T-helper 22 cell (primary cell): ENCODE results near the gene PHRF1.
A peak's percentile ranks its signal among the peaks of the same experiment; 100 is the strongest.

Source experiments
- DNase-seq: peaks from one replicate; pipeline ENCODE4 v3.0.0-alpha.2; 2020; ENCODE audit warnings: low read depth

PHRF1 gene

GRCh38 chr11:575313-575995 is 816 bp upstream of the PHRF1 start:
- DNase-seq, result no peak

GRCh38 chr11:576811-577610 is 741 bp downstream of the PHRF1 start:
- DNase-seq, result no peak

- no peak for DNase-seq
Measured at GRCh38 chr11:577611-577894, 1.3 kb downstream of the PHRF1 start.

GRCh38 chr11:578276-579035 is 2.2 kb downstream of the PHRF1 start:
- DNase-seq, result no peak

- no peak for DNase-seq
Measured at GRCh38 chr11:579830-580601, 3.7 kb downstream of the PHRF1 start.

GRCh38 chr11:581342-581741 is 5.1 kb downstream of the PHRF1 start:
- DNase-seq, result no peak

GRCh38 chr11:581752-582151 is 5.5 kb downstream of the PHRF1 start:
- no peak for DNase-seq

GRCh38 chr11:584287-584686 is 8.0 kb downstream of the PHRF1 start:
- DNase-seq, result no peak

- DNase-seq, result no peak
Measured at GRCh38 chr11:586376-587316, 10.4 kb downstream of the PHRF1 start.

GRCh38 chr11:587546-587945 is 11.3 kb downstream of the PHRF1 start:
- no peak for DNase-seq

- peak; percentile 66 for DNase-seq
Measured at GRCh38 chr11:587978-588380, 11.7 kb downstream of the PHRF1 start.

- DNase-seq, result no peak
Measured at GRCh38 chr11:589798-590197, 13.5 kb downstream of the PHRF1 start.

GRCh38 chr11:590997-591396 is 14.7 kb downstream of the PHRF1 start:
- DNase-seq, result no peak

GRCh38 chr11:592501-592900 is 16.2 kb downstream of the PHRF1 start:
- DNase-seq, result no peak

GRCh38 chr11:592918-593317 is 16.6 kb downstream of the PHRF1 start:
- DNase-seq, result no peak

- no peak for DNase-seq
Measured at GRCh38 chr11:593347-593746, 17.1 kb downstream of the PHRF1 start.

GRCh38 chr11:595400-595799 is 19.1 kb downstream of the PHRF1 start:
- DNase-seq, result no peak

- no peak for DNase-seq
Measured at GRCh38 chr11:596374-596773, 20.1 kb downstream of the PHRF1 start.

- no peak for DNase-seq
Measured at GRCh38 chr11:597166-597725, 21.0 kb downstream of the PHRF1 start.

GRCh38 chr11:598005-598680 is 21.9 kb downstream of the PHRF1 start:
- no peak for DNase-seq
